H9 (cell line): ENCODE results near the gene RAB33B. TPM values are rescaled to one million over a fixed set of nuclear protein-coding genes. Genes with fewer than 3 reads are reported as not detected.

Experiments used
- DNase-seq: peaks from one replicate; pipeline ENCODE4 v3.0.0-alpha.2; 2017
- H2AFZ ChIP-seq: one replicate; pipeline ENCODE4 v1.6.1; 2013; ENCODE audit warnings: mild to moderate bottlenecking, low read length, control low read depth, moderate library complexity
- H2AK5ac ChIP-seq: 2 replicates; pipeline ENCODE4 v1.6.1; 2013; ENCODE audit warnings: low read length, control low read depth, mixed read lengths; ENCODE audit not compliant: insufficient read length
- H2BK120ac ChIP-seq: one replicate; pipeline ENCODE4 v1.6.1; 2013; ENCODE audit warnings: low read depth, mild to moderate bottlenecking, low read length, control low read depth, inconsistent platforms; ENCODE audit not compliant: poor library complexity, severe bottlenecking
- H2BK12ac ChIP-seq: 2 replicates; pipeline ENCODE4 v1.6.1; 2013; ENCODE audit warnings: low read length, control low read depth, mixed read lengths, low read depth; ENCODE audit not compliant: insufficient read length
- H2BK15ac ChIP-seq: 2 replicates; pipeline ENCODE4 v1.6.1; 2013; ENCODE audit warnings: low read depth, low read length, control low read depth
- H2BK20ac ChIP-seq: one replicate; pipeline ENCODE4 v1.6.1; 2013; ENCODE audit warnings: low read depth, mild to moderate bottlenecking, low read length, control low read depth, inconsistent platforms; ENCODE audit not compliant: poor library complexity, severe bottlenecking
- H2BK5ac ChIP-seq: 2 replicates; pipeline ENCODE4 v1.6.1; 2013; ENCODE audit warnings: low read length, control low read depth, mixed read lengths; ENCODE audit not compliant: insufficient read length
- H3K14ac ChIP-seq: 2 replicates; pipeline ENCODE4 v1.6.1; 2013; ENCODE audit warnings: low read length, control low read depth; ENCODE audit not compliant: insufficient read depth
- H3K18ac ChIP-seq: 2 replicates; pipeline ENCODE4 v1.6.1; 2013; ENCODE audit warnings: low read depth, mild to moderate bottlenecking, mixed read lengths, low read length, control low read depth; ENCODE audit not compliant: insufficient read length
- H3K23ac ChIP-seq: 2 replicates; pipeline ENCODE4 v1.6.1; 2013; ENCODE audit warnings: low read length, control low read depth, mixed read lengths, low read depth; ENCODE audit not compliant: insufficient read length
- H3K23me2 ChIP-seq: 2 replicates; pipeline ENCODE4 v1.6.1; 2013; ENCODE audit warnings: low read depth, mild to moderate bottlenecking, mixed read lengths, low read length, control low read depth; ENCODE audit not compliant: insufficient read length, poor library complexity, severe bottlenecking
- H3K27ac ChIP-seq: 2 replicates; pipeline ENCODE4 v1.5.1; 2013; ENCODE audit warnings: low read length, control low read depth, mixed read lengths, low read depth; ENCODE audit not compliant: insufficient read length
- H3K27me3 ChIP-seq: 2 replicates; pipeline ENCODE4 v1.6.1; 2013; ENCODE audit warnings: low read length, control low read depth, inconsistent platforms; ENCODE audit not compliant: insufficient read depth
- H3K4ac ChIP-seq: 2 replicates; pipeline ENCODE4 v1.6.1; 2013; ENCODE audit warnings: low read depth, mild to moderate bottlenecking, control low read depth, inconsistent platforms, low read length, moderate library complexity
- H3K4me1 ChIP-seq: 2 replicates; pipeline ENCODE4 v1.6.1; 2013; ENCODE audit warnings: low read length, control low read depth, inconsistent platforms; ENCODE audit not compliant: insufficient read depth
- H3K4me2 ChIP-seq: 2 replicates; pipeline ENCODE4 v1.6.1; 2013; ENCODE audit warnings: low read length, control low read depth, mixed read lengths; ENCODE audit not compliant: insufficient read length, insufficient read depth
- H3K56ac ChIP-seq: 2 replicates; pipeline ENCODE4 v1.6.1; 2013; ENCODE audit warnings: low read depth, mild to moderate bottlenecking, mixed read lengths, low read length, control low read depth; ENCODE audit not compliant: insufficient read length
- H3K79me1 ChIP-seq: 2 replicates; pipeline ENCODE4 v1.6.1; 2013; ENCODE audit warnings: low read depth, mild to moderate bottlenecking, moderate library complexity, low read length, control low read depth, inconsistent platforms; ENCODE audit not compliant: insufficient read depth, poor library complexity, severe bottlenecking
- H3K79me2 ChIP-seq: 2 replicates; pipeline ENCODE4 v1.6.1; 2013; ENCODE audit warnings: low read length, control low read depth, inconsistent platforms; ENCODE audit not compliant: insufficient read depth
- H3K9ac ChIP-seq: 2 replicates; pipeline ENCODE4 v1.6.1; 2013; ENCODE audit warnings: low read length, control low read depth, mixed read lengths; ENCODE audit not compliant: insufficient read length; ENCODE audit errors: extremely low read depth
- H3K9me3 ChIP-seq: one replicate; pipeline ENCODE4 v1.6.1; 2013; ENCODE audit warnings: low read depth, low read length, inconsistent platforms; ENCODE audit not compliant: control insufficient read depth
- H3T11ph ChIP-seq: one replicate; pipeline ENCODE4 v1.6.1; 2013; ENCODE audit warnings: mild to moderate bottlenecking, low read length, control low read depth, inconsistent platforms
- H4K20me1 ChIP-seq: one replicate; pipeline ENCODE4 v1.6.1; 2013; ENCODE audit not compliant: control insufficient read depth, insufficient read length, insufficient read depth
- H4K5ac ChIP-seq: 2 replicates; pipeline ENCODE4 v1.6.1; 2013; ENCODE audit warnings: low read depth, mild to moderate bottlenecking, mixed read lengths, low read length, control low read depth; ENCODE audit not compliant: insufficient read length
- H4K8ac ChIP-seq: replicated peaks from 2 replicates; pipeline ENCODE4 v1.6.1; 2013; ENCODE audit warnings: low read length, control low read depth, mixed read lengths, low read depth; ENCODE audit not compliant: insufficient read length
- H4K91ac ChIP-seq: 2 replicates; pipeline ENCODE4 v1.6.1; 2013; ENCODE audit warnings: low read depth, mild to moderate bottlenecking, moderate library complexity, mixed read lengths, low read length, control low read depth; ENCODE audit not compliant: insufficient read length
- H3K27ac Mint-ChIP-seq, 3 experiments: 2 replicates in 2 of 3; 3 replicates in 1 of 3; pipeline ENCODE4 v1.8.0; 2020 to 2021; ENCODE audit warnings: mixed read lengths in 3 of 3, mild to moderate bottlenecking in 1 of 3, moderate library complexity in 1 of 3
- H3K27me3 Mint-ChIP-seq: 2 replicates; pipeline ENCODE4 v1.8.0; 2021; ENCODE audit warnings: low read depth, mild to moderate bottlenecking, moderate library complexity, mixed read lengths
- H3K36me3 Mint-ChIP-seq, 3 experiments: 2 replicates in 2 of 3; 3 replicates in 1 of 3; pipeline ENCODE4 v1.8.0; 2020 to 2021; ENCODE audit warnings: low read depth in 3 of 3, mixed read lengths in 3 of 3; ENCODE audit not compliant: insufficient read depth in 1 of 3
- H3K4me1 Mint-ChIP-seq, 2 experiments: 2 replicates each; pipeline ENCODE4 v1.8.0; 2020; ENCODE audit warnings: mixed read lengths in 2 of 2
- H3K4me3 Mint-ChIP-seq, 2 experiments: 2 replicates in 1 of 2; 3 replicates in 1 of 2; pipeline ENCODE4 v1.8.0; 2020 to 2021; ENCODE audit warnings: mild to moderate bottlenecking in 2 of 2, mixed read lengths in 2 of 2, moderate library complexity in 1 of 2
- H3K9me3 Mint-ChIP-seq, 2 experiments: 2 replicates in 1 of 2; 3 replicates in 1 of 2; pipeline ENCODE4 v1.8.0; 2020; ENCODE audit warnings: mild to moderate bottlenecking in 2 of 2, mixed read lengths in 2 of 2, moderate library complexity in 1 of 2
- CTCF ChIP-seq: fragments of 200-600 bp; sonication (generic); conservative IDR thresholded peaks from 3 replicates; pipeline ENCODE4 v1.8.0; 2021; ENCODE audit warnings: antibody characterized with exemption, mild to moderate bottlenecking
- WGBS: extraction: QIAGEN DNeasy Blood & Tissue Kit; methylation state at CpG from one replicate; pipeline ENCODE4 v1.1.7; 2013; ENCODE audit warnings: missing lambda C conversion rate, low lambda C conversion rate, mixed read lengths; ENCODE audit not compliant: insufficient read length; ENCODE audit errors: extremely low coverage; 5-methylcytosine and 5-hydroxymethylcytosine counted together
- total RNA-seq: library from RNA; stranded (reverse); gene quantifications from 2 replicates; pipeline ENCODE4 v1.2.1, GENCODE V29; 2021

The RAB33B gene
- total RNA-seq, 1 experiment from 2014 or later = 7.7 TPM

- H2AK5ac ChIP-seq = no peak overlapping the region
- no peak overlapping the region for H2AFZ ChIP-seq
- no peak overlapping the region for H2BK20ac ChIP-seq
- peaks cover 0 to 1% (median under 1%) of the 10 kb centered on the region in 3 experiments; a peak in 5 of 7 replicates for H3K36me3 Mint-ChIP-seq
- H4K8ac ChIP-seq = no peak overlapping the region
- no peak for DNase-seq
- H3K23me2 ChIP-seq = peaks cover 15% of the 10 kb centered on the region
- H3T11ph ChIP-seq = no peak overlapping the region
- no peaks in the 10 kb centered on the region for H3K9me3 ChIP-seq
- H3K4me2 ChIP-seq = no peak overlapping the region
- no peak overlapping the region for H2BK5ac ChIP-seq
- H3K18ac ChIP-seq = no peak overlapping the region
- H2BK15ac ChIP-seq = no peak overlapping the region
- no peak overlapping the region for H2BK120ac ChIP-seq
- no peak overlapping the region for H3K56ac ChIP-seq
- peak overlapping the region in 1 of 3 experiments; percentile 89; a peak in 2 of 7 replicates for H3K27ac Mint-ChIP-seq
- H3K4me3 Mint-ChIP-seq = no peak overlapping the region
- WGBS = no CpG with 5 or more reads among the region's 4 CpGs
- H3K79me1 ChIP-seq = peaks cover 7% of the 10 kb centered on the region
- H3K4me1 ChIP-seq = no peaks in the 10 kb centered on the region; the same call in none of the 2 replicates
- no peak overlapping the region for H2BK12ac ChIP-seq
- H3K23ac ChIP-seq = no peak overlapping the region
- H4K20me1 ChIP-seq = no peaks in the 10 kb centered on the region
- 0 out of 5 replicates have a peak, but pooled peaks cover 0 to 2% of the 10 kb centered on the region in 2 experiments for H3K9me3 Mint-ChIP-seq
- H3K4ac ChIP-seq = no peak overlapping the region
- H4K91ac ChIP-seq = no peak overlapping the region
- no peaks in the 10 kb centered on the region for H3K27me3 ChIP-seq
- no peak overlapping the region for H3K27ac ChIP-seq
- TF ChIP-seq CTCF = no peak
- no peak overlapping the region for H4K5ac ChIP-seq
- H3K14ac ChIP-seq = no peak overlapping the region
- H3K9ac ChIP-seq = no peak overlapping the region
- peaks cover 27% of the 10 kb centered on the region; the same call in 1 of the 2 replicates for H3K79me2 ChIP-seq
- no peaks in the 10 kb centered on the region for H3K27me3 Mint-ChIP-seq
- H3K4me1 Mint-ChIP-seq = peaks cover 67 to 69% of the 10 kb centered on the region in 2 experiments
These were observed 3.4 kb downstream of the RAB33B start for GRCh38 chr4:139457318-139457717.
